GM19023 (cell line): ENCODE measurements around the gene WDR64.

Source experiments
- ATAC-seq: cut with Tn5 transposase; IDR thresholded peaks from one replicate; pipeline ENCODE4 v1.9.1; 2021; ENCODE audit warnings: mild to moderate bottlenecking, moderate library complexity; ENCODE audit not compliant: unreplicated experiment

Gene WDR64

GRCh38 chr1:241630899-241631298, 21.2 kb upstream of the WDR64 start:
- ATAC-seq: no peak

- ATAC-seq: no peak
Observed at GRCh38 chr1:241631674-241632073, 20.4 kb upstream of the WDR64 start.

- ATAC-seq: no peak
Observed at GRCh38 chr1:241632987-241633386, 19.1 kb upstream of the WDR64 start.

- ATAC-seq: no peak
Observed at GRCh38 chr1:241635556-241636152, 16.4 kb upstream of the WDR64 start.

- no peak for ATAC-seq
Observed at GRCh38 chr1:241636291-241636690, 15.8 kb upstream of the WDR64 start.

GRCh38 chr1:241637046-241637590, 15.0 kb upstream of the WDR64 start:
- ATAC-seq: no peak

GRCh38 chr1:241637604-241638003, 14.5 kb upstream of the WDR64 start:
- no peak for ATAC-seq

- ATAC-seq: no peak
Observed at GRCh38 chr1:241638099-241638682, 13.9 kb upstream of the WDR64 start.

GRCh38 chr1:241638909-241639622, 13.0 kb upstream of the WDR64 start:
- ATAC-seq: no peak

GRCh38 chr1:241639623-241640148, 12.4 kb upstream of the WDR64 start:
- ATAC-seq: peak; percentile 59

GRCh38 chr1:241640149-241640866, 11.8 kb upstream of the WDR64 start, which contains the start of the genes CHML and OPN3:
Gene CHML, minus strand, starts transcription at chr1:241640369. Its CDS starts 4,603 bp downstream, at chr1:241635766.
Gene OPN3, minus strand, starts transcription at chr1:241640369. Its CDS starts 115 bp downstream, at chr1:241640254.
- peak; percentile 92 for ATAC-seq

GRCh38 chr1:241640867-241641622, 11.0 kb upstream of the WDR64 start:
- ATAC-seq: no peak

GRCh38 chr1:241641773-241642592, 10.1 kb upstream of the WDR64 start:
- ATAC-seq: no peak

GRCh38 chr1:241642593-241642944, 9.5 kb upstream of the WDR64 start:
- ATAC-seq: no peak

GRCh38 chr1:241644259-241644658, 7.8 kb upstream of the WDR64 start:
- no peak for ATAC-seq

GRCh38 chr1:241645199-241645598, 6.9 kb upstream of the WDR64 start:
- no peak for ATAC-seq

GRCh38 chr1:241646201-241646600, 5.9 kb upstream of the WDR64 start:
- no peak for ATAC-seq

- no peak for ATAC-seq
Observed at GRCh38 chr1:241647658-241648057, 4.4 kb upstream of the WDR64 start.

- no peak for ATAC-seq
Observed at GRCh38 chr1:241648159-241648558, 3.9 kb upstream of the WDR64 start.
